ENCODE data around the gene PTGES. TPM values are rescaled to one million over a fixed set of nuclear protein-coding genes. Genes with fewer than 3 reads are reported as not detected.
"Not testable (repeated sequence)": the region's sequence is repeated elsewhere in the genome, so short reads cannot be mapped to it uniquely, and the experiment has no call there.

PTGES gene
- total RNA-seq, 2 donors from 2014 or later, result 1.7 to 2.2 TPM

DNA sequence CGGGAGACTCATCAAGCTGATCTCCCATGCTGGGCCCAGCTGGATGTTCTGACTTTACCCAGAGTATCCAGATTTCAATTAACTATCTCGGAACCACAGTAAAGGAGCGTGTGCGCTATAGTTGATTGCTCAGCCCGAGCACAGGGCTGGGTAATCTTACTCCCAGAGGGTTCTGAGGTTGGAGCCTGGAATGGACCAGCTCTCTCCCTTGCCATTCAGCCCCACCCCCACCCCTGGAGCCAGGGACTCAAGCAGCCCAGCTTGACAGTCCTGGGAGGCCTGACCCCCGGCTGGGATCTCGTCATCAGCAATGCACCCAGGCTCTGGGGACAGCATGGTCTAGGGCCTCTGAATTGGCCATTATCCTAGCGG is 23.7 kb upstream of the PTGES start:
- DNase-seq (ENCODE audit: low spot score), result no peak
- peak overlapping the region; percentile 45 to 66 for H3K27ac ChIP-seq
- no peaks in the 10 kb centered on the region for H3K36me3 ChIP-seq
- H3K27me3 ChIP-seq (replicated peaks; ENCODE audit: insufficient read depth), result no peaks in the 10 kb centered on the region
- TF ChIP-seq, protein P1, sequence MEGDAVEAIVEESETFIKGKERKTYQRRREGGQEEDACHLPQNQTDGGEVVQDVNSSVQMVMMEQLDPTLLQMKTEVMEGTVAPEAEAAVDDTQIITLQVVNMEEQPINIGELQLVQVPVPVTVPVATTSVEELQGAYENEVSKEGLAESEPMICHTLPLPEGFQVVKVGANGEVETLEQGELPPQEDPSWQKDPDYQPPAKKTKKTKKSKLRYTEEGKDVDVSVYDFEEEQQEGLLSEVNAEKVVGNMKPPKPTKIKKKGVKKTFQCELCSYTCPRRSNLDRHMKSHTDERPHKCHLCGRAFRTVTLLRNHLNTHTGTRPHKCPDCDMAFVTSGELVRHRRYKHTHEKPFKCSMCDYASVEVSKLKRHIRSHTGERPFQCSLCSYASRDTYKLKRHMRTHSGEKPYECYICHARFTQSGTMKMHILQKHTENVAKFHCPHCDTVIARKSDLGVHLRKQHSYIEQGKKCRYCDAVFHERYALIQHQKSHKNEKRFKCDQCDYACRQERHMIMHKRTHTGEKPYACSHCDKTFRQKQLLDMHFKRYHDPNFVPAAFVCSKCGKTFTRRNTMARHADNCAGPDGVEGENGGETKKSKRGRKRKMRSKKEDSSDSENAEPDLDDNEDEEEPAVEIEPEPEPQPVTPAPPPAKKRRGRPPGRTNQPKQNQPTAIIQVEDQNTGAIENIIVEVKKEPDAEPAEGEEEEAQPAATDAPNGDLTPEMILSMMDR (IDR thresholded peaks at IDR 0.05), result no peak
- ATAC-seq (ENCODE audit: insufficient number of reproducible peaks, low FRiP score, low read depth), result no peak
- peaks cover 6 to 13% of the 10 kb centered on the region in 2 donors for H3K4me1 ChIP-seq (ENCODE audit: control insufficient read depth in 1 of 2, low read depth in 2 of 2)
- H3K4me3 ChIP-seq, result peak overlapping the region; percentile 39
- no peaks in the 10 kb centered on the region for H3K9me3 ChIP-seq

DNA sequence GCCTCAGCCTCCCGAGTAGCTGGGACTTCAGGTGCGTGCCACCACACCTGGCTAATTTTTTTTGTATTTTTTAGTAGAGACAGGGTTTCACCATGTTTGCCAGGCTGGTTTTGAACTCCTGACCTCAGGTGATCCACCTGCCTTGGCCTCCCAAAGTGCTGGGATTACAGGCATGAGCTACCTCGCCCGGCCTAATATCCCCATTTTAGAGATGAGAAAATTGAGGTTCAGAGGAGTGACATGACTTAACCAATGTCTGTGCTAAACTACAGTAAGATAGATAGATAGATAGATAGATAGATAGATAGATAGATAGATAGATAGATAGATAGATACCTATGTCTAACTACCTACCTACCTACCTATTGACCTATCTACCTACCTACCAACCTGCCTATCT is 23.3 kb upstream of the PTGES start:
- not testable (repeated sequence) for H3K36me3 ChIP-seq; H3K27me3 ChIP-seq (replicated peaks; ENCODE audit: insufficient read depth); H3K27ac ChIP-seq

DNA sequence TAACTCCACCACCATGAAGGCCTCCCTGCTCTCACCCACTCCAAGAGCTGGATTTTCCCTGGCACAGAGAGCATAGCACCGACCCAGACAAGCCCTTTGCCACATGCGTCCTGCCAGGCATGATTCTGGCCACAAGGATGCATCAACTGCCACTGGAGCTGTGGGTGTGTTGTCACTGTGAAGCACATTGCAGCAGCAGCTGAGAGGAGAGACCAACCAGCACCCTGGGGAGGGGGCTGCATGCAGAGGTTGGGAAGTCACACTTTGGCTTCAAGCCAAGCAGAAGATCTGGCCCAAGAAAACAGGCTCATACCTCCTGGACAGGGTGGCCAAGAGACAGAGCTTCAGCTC is 22.6 kb upstream of the PTGES start:
- DNase-seq (ENCODE audit: low spot score) (no peak), ATAC-seq (ENCODE audit: insufficient number of reproducible peaks, low FRiP score, low read depth) (no peak)
- TF ChIP-seq, protein P1 (IDR thresholded peaks at IDR 0.05), result no peak
- H3K36me3 ChIP-seq, result no peaks in the 10 kb centered on the region
- no peaks in the 10 kb centered on the region for H3K27me3 ChIP-seq (replicated peaks; ENCODE audit: insufficient read depth)
- no peaks in the 10 kb centered on the region for H3K9me3 ChIP-seq
- H3K4me1 ChIP-seq (ENCODE audit: control insufficient read depth in 1 of 2, low read depth in 2 of 2), result peaks cover 6 to 13% of the 10 kb centered on the region in 2 donors
- no peak overlapping the region for H3K27ac ChIP-seq
- no peak overlapping the region for H3K4me3 ChIP-seq

More for the DNA sequence above, 23.3 kb upstream of the PTGES start:
- not testable (repeated sequence) for H3K4me3 ChIP-seq; H3K9me3 ChIP-seq; ATAC-seq (ENCODE audit: insufficient number of reproducible peaks, low FRiP score, low read depth); DNase-seq (ENCODE audit: low spot score)
- peaks cover 6 to 13% of the 10 kb centered on the region in 2 donors for H3K4me1 ChIP-seq (ENCODE audit: control insufficient read depth in 1 of 2, low read depth in 2 of 2)

DNA sequence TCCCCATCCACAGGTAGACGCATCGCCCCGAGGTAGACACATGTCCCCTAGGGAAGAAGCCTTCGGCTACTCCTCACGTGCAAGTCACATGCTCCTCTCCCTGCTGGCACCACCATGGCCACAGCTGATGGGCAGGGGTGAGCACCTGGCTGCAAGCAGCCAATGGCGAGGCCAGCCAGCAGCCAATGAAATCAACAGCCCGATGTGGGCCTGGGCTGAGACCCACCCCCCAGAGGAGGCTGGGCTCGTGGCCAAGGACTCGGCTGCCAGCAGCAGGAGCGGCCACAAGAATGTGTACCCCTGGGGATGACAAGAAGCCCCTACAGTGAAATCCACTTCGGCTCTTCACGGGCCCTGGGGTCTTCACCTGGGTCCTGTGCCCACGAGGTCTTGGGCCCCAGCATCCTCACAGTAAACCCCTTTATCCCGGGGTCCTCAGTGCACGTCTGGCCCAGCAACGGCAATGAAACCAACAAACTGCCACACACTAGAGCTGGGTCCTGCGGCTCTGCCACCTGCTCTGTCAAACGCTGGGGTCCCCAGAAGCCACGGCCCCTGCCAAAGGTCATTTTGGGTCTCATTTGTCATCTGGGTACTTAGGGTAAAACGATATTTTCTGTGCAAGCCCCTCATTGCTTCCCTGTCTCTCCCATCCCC is 22.1 kb upstream of the PTGES start:
- H3K27me3 ChIP-seq (replicated peaks; ENCODE audit: insufficient read depth), result no peaks in the 10 kb centered on the region
- TF ChIP-seq, protein P1 (IDR thresholded peaks at IDR 0.05), result no peak
- no peak overlapping the region for H3K4me3 ChIP-seq
- no peaks in the 10 kb centered on the region for H3K9me3 ChIP-seq
- H3K4me1 ChIP-seq (ENCODE audit: control insufficient read depth in 1 of 2, low read depth in 2 of 2), result peaks cover 6 to 13% of the 10 kb centered on the region in 2 donors
- no peak for ATAC-seq (ENCODE audit: insufficient number of reproducible peaks, low FRiP score, low read depth)
- no peak for DNase-seq (ENCODE audit: low spot score)
- H3K36me3 ChIP-seq, result no peaks in the 10 kb centered on the region
- no peak overlapping the region for H3K27ac ChIP-seq

DNA sequence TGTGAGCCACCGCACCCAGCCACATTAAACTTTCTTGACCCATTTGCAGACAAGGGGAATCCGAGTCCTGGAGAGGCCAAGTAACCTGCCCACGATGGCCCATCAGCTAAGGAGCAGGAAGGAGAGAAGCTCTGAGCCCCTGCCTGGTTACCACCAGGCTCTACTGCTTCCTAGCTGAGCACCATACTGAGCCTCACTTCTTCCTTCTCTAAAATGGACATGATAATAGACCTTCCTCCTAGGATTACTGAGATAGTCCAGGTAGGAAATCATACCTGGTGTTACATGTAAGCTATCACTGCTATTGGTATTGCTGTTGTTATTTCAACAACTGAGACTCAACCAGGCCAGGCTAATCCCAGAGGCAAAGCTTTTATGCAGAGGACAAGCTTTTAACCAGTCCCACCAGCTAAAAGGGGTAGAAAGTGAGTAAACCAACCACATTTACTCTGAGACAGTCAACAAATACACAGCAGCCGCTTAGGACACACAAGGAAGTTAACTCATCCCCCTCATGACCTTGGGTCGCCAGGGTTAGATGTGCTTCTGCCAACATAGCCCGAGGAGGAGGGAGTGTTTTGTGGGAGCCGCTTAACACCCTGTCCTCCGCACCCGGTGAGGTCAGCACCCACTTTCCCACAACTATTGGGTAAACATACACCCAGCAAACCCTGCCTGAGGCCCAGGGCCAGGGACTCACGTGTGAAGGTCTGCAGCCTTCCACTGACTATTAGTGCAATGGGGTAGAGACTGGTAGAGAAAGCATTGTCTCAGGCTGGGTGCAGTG is 20.6 kb upstream of the PTGES start:
- ATAC-seq (ENCODE audit: insufficient number of reproducible peaks, low FRiP score, low read depth), result no peak
- H3K4me3 ChIP-seq, result no peak overlapping the region

More for the DNA sequence above, 20.6 kb upstream of the PTGES start:
- no peaks in the 10 kb centered on the region for H3K27me3 ChIP-seq (replicated peaks; ENCODE audit: insufficient read depth)
- no peaks in the 10 kb centered on the region for H3K9me3 ChIP-seq
- no peak overlapping the region for H3K27ac ChIP-seq
- TF ChIP-seq, protein P1 (IDR thresholded peaks at IDR 0.05), result no peak
- H3K4me1 ChIP-seq (ENCODE audit: control insufficient read depth in 1 of 2, low read depth in 2 of 2), result peaks cover 6 to 13% of the 10 kb centered on the region in 2 donors
- H3K36me3 ChIP-seq, result no peaks in the 10 kb centered on the region
- no peak for DNase-seq (ENCODE audit: low spot score)
